ENCODE data around the gene ACCS. TPM values are rescaled to one million over a fixed set of nuclear protein-coding genes. Genes with fewer than 3 reads are reported as not detected.

ACCS gene
- total RNA-seq, 1 donor from 2014 or later, result 11.0 TPM

- H3K27me3 Mint-ChIP-seq (ENCODE audit: low read depth), result no peaks in the 10 kb centered on the region
- no peaks in the 10 kb centered on the region for H3K4me1 Mint-ChIP-seq
- no peaks in the 10 kb centered on the region for H3K9me3 Mint-ChIP-seq
- H3K36me3 Mint-ChIP-seq (ENCODE audit: low read depth), result peaks cover 2% of the 10 kb centered on the region
- H3K27ac Mint-ChIP-seq (ENCODE audit: unreplicated experiment), result no peak overlapping the region
- peak; percentile 41 for TF ChIP-seq CTCF (conservative IDR thresholded peaks at IDR 0.05)
- no peak overlapping the region for H3K4me3 Mint-ChIP-seq
- no peak for DNase-seq (ENCODE audit: low read depth, low spot score)
Measured at GRCh38 chr11:44120169-44120568, 54.1 kb downstream of the ACCS start.

GRCh38 chr11:44125598-44125997 is 59.5 kb downstream of the ACCS start:
- no peak for TF ChIP-seq CTCF (conservative IDR thresholded peaks at IDR 0.05)
- H3K27ac Mint-ChIP-seq (ENCODE audit: unreplicated experiment), result no peak overlapping the region
- H3K4me1 Mint-ChIP-seq, result no peaks in the 10 kb centered on the region
- H3K27me3 Mint-ChIP-seq (ENCODE audit: low read depth), result no peaks in the 10 kb centered on the region
- DNase-seq (ENCODE audit: low read depth, low spot score), result no peak
- H3K36me3 Mint-ChIP-seq (ENCODE audit: low read depth), result peaks cover 8% of the 10 kb centered on the region
- H3K4me3 Mint-ChIP-seq, result no peak overlapping the region
- no peaks in the 10 kb centered on the region for H3K9me3 Mint-ChIP-seq

GRCh38 chr11:44126304-44126703 is 60.2 kb downstream of the ACCS start:
- DNase-seq (ENCODE audit: low read depth, low spot score), result no peak
- TF ChIP-seq CTCF (conservative IDR thresholded peaks at IDR 0.05), result no peak
- Mint-ChIP-seq H3K27ac (ENCODE audit: unreplicated experiment) (no peak overlapping the region), H3K4me1 (no peaks in the 10 kb centered on the region), H3K36me3 (ENCODE audit: low read depth) (peaks cover 8% of the 10 kb centered on the region), H3K27me3 (ENCODE audit: low read depth) (no peaks in the 10 kb centered on the region), H3K4me3 (no peak overlapping the region), H3K9me3 (no peaks in the 10 kb centered on the region)

GRCh38 chr11:44127130-44127529 is 61.1 kb downstream of the ACCS start:
- H3K9me3 Mint-ChIP-seq, result no peaks in the 10 kb centered on the region
- H3K4me3 Mint-ChIP-seq, result no peak overlapping the region

GRCh38 chr11:44128729-44129128 is 62.7 kb downstream of the ACCS start:
- Mint-ChIP-seq H3K9me3 (no peaks in the 10 kb centered on the region), H3K27me3 (ENCODE audit: low read depth) (no peaks in the 10 kb centered on the region), H3K4me1 (peaks cover 3% of the 10 kb centered on the region), H3K36me3 (ENCODE audit: low read depth) (peaks cover 8% of the 10 kb centered on the region), H3K27ac (ENCODE audit: unreplicated experiment) (no peak overlapping the region), H3K4me3 (no peak overlapping the region)
- TF ChIP-seq CTCF (conservative IDR thresholded peaks at IDR 0.05), result no peak
- DNase-seq (ENCODE audit: low read depth, low spot score), result no peak

More at GRCh38 chr11:44127130-44127529, 61.1 kb downstream of the ACCS start:
- Mint-ChIP-seq H3K27me3 (ENCODE audit: low read depth) (no peaks in the 10 kb centered on the region), H3K36me3 (ENCODE audit: low read depth) (peaks cover 8% of the 10 kb centered on the region), H3K27ac (ENCODE audit: unreplicated experiment) (no peak overlapping the region), H3K4me1 (no peaks in the 10 kb centered on the region)
- no peak for TF ChIP-seq CTCF (conservative IDR thresholded peaks at IDR 0.05)
- DNase-seq (ENCODE audit: low read depth, low spot score), result no peak

- H3K27me3 Mint-ChIP-seq (ENCODE audit: low read depth), result no peaks in the 10 kb centered on the region
- no peak for TF ChIP-seq CTCF (conservative IDR thresholded peaks at IDR 0.05)
- H3K9me3 Mint-ChIP-seq, result no peaks in the 10 kb centered on the region
- no peak overlapping the region for H3K4me3 Mint-ChIP-seq
- peaks cover 8% of the 10 kb centered on the region for H3K36me3 Mint-ChIP-seq (ENCODE audit: low read depth)
- peaks cover 16% of the 10 kb centered on the region for H3K4me1 Mint-ChIP-seq
- no peak for DNase-seq (ENCODE audit: low read depth, low spot score)
- H3K27ac Mint-ChIP-seq (ENCODE audit: unreplicated experiment), result no peak overlapping the region
Measured at GRCh38 chr11:44130751-44131150, 64.7 kb downstream of the ACCS start.

Measured in neural crest cell (in vitro differentiated cells).